SKM-1 treated with dmso at 0.1 percent for 144 hours (cell line): ENCODE data around the gene RAB36.

Experiments
- DNase-seq: peaks from one replicate; lab custom pipeline; 2025; ENCODE audit not compliant: unreplicated experiment; lab: John Stamatoyannopoulos, UW

RAB36 gene

GRCh38 chr22:23144932-23145877 is at the start of gene RAB36:
RAB36 (plus strand) TSS chr22:23145477; CDS start chr22:23146617, 1,140 bp downstream.
- no peak for DNase-seq

GRCh38 chr22:23095733-23096342 is 49.4 kb upstream of the RAB36 start:
- no peak for DNase-seq

- no peak for DNase-seq
These were observed 47.7 kb upstream of the RAB36 start for GRCh38 chr22:23097412-23098229.

GRCh38 chr22:23098230-23098705 is 47.0 kb upstream of the RAB36 start:
- no peak for DNase-seq

- no peak for DNase-seq
These were observed 46.4 kb upstream of the RAB36 start for GRCh38 chr22:23098718-23099530.

- no peak for DNase-seq
These were observed 45.8 kb upstream of the RAB36 start for GRCh38 chr22:23099531-23099804.

GRCh38 chr22:23100124-23100801 is 45.0 kb upstream of the RAB36 start:
- DNase-seq = no peak

GRCh38 chr22:23101524-23101923 is 43.8 kb upstream of the RAB36 start:
- no peak for DNase-seq

GRCh38 chr22:23102002-23102655 is 43.1 kb upstream of the RAB36 start:
- no peak for DNase-seq

- no peak for DNase-seq
These were observed 42.5 kb upstream of the RAB36 start for GRCh38 chr22:23102776-23103175.

- DNase-seq = no peak
These were observed 41.9 kb upstream of the RAB36 start for GRCh38 chr22:23103199-23103954.

- DNase-seq = no peak
These were observed 40.9 kb upstream of the RAB36 start for GRCh38 chr22:23104187-23104971.

- no peak for DNase-seq
These were observed 40.0 kb upstream of the RAB36 start for GRCh38 chr22:23105304-23105703.

- DNase-seq = no peak
These were observed 39.4 kb upstream of the RAB36 start for GRCh38 chr22:23105919-23106318.

GRCh38 chr22:23106344-23106743 is 38.9 kb upstream of the RAB36 start:
- no peak for DNase-seq

GRCh38 chr22:23106906-23107367 is 38.3 kb upstream of the RAB36 start:
- DNase-seq = no peak

GRCh38 chr22:23107487-23108248 is 37.6 kb upstream of the RAB36 start:
- no peak for DNase-seq
